NCI-H524 treated with DMSO at 0.1 percent for 48 hours (cell line): ENCODE results near the gene TRIM43B.
A peak's percentile ranks its signal among the peaks of the same experiment; 100 is the strongest.
"Not testable (repeated sequence)": the region's sequence is repeated elsewhere in the genome, so short reads cannot be mapped to it uniquely, and the experiment has no call there.

Experiments used
- DNase-seq: peaks from one replicate; lab custom pipeline; 2025; lab: John Stamatoyannopoulos, UW

Gene TRIM43B

DNA sequence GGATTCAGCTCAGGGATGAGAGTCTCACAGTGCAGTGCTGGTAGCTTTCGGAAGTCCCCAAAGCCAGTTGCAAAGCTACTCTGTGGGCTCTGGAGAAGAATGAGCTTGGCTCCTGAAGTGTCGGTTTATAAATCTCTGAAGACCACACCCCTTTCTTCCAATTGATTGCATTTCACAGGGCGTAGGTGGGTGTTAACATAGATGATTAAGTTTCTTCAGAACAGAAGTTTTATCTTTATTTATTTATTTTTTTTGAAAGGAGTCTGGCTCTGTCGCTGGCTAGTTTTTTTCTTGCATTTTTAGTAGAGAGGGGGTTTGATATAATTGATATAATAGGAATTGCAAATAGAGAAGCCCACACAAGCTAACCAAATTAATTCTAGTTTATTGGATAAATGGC is at the start of gene TRIM43B:
TSS of gene TRIM43B (minus strand) at position 101 of the 400 bp plus-strand sequence. CDS start 2,040 bp downstream, outside the sequence.
- not testable (repeated sequence) for DNase-seq

DNA sequence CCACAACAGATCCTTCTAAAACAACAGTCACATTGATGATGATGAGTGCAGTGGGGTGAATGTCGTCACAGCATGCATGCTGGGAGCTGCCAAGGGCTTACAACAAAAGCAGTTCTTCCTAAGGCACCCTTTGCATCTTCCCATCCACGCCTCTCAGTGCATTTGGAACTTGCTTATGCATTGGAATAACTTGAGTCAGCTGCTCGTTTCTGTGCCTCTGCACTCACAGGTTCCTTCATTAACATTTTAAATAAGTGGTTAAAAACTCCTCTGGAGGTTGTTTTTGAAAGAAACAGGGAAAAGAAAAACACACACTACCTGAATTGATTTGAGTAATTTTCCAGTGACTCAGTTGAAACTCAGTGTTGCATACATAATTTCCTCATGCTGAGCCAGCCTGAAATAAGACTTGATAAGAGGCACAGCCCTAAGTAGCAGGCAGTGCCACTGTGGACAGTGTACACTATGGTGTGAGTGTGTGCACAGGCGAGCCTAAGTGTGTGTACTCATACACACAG is 46.8 kb upstream of the TRIM43B start:
- DNase-seq: no peak

DNA sequence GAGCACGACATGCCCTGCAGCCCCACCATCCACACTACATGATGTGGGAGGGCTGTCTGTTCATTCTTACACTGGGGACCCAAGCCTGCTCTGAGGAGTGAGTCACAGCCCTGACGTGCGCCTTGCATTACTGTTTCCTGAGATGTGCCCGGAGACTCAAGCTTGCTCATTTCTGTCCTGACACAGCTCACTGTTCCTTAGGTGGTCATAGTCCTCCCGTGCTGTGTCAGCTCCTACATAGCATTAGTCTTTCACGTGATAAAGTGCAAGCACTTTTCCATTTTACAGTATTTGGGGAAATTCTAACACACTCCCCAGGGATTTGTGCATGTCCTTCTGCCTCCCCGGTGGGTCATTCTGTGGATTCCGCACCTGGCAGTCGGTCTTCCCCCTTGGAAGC is 46.2 kb upstream of the TRIM43B start:
- DNase-seq: no peak

DNA sequence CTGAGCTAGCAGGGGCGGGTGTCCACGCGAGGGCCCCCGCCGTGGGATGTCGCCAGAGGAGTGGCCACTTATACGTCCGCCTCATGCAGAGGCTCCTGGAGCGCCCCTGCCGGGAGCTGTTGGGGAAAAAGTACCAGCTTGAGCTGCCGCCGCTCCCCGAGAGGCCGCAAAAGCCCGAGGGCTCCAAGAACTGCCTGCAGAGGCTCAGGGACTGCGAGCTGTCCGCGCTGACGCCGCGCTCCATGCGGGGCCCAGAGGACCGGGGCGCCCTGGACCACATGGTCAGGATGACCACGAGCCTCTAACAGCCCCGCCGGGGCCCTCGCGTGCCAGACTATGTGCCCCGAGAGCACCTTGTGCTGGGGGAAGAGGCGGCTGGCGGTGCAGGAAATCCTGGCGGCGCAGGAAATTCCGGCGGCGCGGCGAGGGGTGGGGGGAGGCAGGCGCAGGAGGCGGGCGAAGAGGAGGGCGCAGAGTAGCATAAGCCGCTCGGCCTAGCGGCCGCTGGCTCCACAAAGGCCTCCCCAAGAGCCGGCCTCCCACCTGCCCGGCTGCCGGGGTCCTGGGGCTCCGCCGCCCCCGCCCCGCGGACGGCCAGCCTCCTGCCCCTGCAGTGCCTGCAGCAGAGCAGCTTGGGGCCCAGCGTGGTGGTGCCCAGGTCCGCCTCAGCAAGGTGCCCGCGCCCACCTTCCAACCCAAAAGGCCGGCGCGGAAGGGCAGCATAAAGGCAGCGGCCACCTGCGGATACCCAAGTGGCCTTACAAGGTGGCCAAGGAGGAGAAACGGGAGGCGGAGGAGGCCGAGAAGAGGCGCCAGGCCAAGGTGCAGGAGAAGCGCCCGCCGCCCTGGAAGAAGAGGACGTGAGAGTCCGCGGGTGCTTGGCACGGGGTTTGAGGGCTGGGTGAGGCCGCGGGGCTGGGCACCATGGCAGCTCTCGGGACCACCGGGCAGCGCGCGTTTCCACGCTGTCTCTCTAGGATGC is 42.1 kb upstream of the TRIM43B start:
- DNase-seq: peak; percentile 11

DNA sequence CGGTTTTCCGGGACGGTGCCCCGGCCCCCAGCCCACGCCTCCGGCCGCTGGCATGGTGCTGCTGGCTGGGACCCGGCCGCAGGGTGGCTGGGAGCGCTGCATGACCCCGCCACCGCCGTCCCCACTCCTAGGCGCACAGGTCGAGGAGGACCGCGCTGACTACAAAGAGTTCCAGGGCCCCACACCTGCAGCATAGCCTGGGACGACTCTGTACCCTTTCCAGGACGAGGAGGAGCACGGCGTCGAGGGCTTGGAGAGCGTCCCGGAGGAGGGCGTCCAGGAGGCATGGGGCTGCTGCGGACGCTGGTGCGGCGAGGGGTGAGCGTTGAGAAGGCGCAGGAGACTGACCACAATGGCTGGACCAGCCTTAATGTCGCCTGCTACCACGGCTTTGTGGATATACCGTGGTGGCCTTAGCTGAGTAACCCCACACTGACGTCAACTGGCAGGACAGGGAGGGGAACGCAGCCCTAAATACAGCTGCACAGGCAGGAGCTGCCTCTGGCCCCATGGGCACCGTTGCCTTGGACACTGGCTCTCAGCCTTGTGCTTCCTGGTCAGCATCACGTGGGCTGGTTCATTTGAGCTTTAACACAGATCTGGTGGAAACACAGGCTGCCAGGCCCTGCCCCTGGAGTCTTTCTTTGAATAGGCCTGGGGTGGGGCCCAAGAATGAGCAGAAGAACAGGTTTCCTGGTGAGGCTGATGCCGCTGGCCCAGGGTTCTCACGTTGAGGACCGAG is 40.9 kb upstream of the TRIM43B start:
- no peak for DNase-seq

DNA sequence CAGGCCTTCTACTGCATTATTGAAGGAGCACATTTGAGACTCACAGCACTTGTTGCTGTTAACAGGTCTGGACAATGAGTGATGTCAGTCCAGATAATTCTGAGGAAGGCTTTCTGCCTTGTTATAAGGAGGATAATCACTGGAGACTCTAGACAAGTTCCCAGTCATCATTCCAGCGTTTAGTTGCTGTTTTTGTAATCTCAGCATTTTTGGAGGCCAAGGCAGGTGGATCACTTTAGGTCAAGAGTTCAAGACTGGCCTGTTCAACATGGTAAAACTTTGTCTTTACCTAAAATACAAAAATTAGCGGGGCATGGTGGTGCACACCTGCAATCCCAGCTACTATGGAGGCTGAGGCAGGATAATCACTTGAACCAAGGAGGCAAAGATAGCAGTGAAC is 39.6 kb upstream of the TRIM43B start:
- DNase-seq: no peak

DNA sequence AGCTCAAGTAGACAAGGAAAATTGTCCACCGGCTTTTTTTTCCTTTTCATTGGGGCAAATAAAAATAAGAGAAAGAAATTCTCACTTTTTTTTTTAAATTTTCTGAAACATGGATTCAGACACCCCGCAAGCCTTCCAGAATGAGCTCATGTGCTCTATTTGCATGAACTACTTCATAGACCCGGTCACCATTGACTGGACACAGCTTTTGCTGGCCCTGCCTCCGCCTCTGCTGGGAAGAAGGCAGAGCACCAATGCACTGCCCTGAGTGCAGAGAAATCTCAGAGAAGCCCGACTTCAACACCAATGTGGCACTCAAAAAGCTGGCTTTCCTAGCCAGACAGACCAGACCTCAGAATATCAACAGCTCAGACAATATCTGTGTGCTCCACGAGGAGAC is 30.2 kb upstream of the TRIM43B start:
- no peak for DNase-seq

DNA sequence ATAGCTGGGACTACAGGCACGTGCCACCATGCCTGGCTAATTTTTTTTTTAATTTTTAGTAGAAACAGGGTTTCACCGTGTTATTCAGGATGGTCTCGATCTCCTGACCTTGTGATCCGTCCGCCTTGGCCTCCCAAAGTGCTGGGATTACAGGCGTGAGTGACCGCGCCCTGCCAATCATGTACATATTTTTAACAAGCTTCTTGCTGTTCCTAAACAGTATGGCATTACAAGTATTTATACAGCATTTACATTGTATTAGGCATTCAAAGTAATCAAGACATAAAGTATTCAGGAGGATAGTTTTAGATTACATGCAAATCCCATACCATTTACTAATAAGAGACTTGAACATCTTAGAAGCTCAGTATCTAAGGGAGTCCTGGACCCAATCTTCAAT is 29.7 kb upstream of the TRIM43B start:
- DNase-seq: not testable (repeated sequence)

DNA sequence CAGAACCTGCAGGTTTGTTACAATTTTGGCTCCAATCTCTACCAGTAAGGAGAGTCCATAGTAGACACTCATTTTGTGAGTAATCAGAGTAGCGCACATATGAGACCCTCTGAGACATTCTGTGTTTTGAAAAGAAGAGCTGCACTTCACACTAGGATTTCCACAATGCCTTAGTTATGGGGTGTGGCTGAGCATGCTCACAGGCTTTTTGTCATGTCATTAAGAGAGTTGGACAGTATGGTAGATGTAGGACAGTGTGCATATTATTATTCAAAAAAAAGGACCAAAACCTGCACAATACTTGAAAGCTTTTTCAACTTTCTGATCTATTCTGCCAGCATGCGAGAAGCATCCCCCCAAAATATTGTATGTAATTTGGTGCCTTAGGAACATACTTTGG is 24.9 kb upstream of the TRIM43B start:
- DNase-seq: no peak

DNA sequence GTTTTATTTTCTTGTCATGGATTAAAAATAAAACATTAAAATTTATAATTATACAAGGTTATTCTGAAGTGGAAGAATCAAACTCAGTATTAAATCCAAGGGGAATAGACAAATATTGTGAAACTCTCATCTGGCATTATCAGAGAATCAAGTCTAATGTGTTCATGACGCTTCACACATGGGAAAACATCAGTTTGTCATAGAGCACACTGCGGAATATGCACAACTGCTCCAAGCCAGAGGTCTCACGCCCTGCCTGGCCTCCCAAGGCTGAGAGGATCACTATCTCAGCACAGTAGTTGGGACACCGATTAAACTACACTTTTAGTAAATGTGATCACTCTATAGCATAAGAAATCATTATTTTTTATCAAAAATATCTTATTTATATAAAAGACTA is 20.7 kb upstream of the TRIM43B start:
- no peak for DNase-seq

DNA sequence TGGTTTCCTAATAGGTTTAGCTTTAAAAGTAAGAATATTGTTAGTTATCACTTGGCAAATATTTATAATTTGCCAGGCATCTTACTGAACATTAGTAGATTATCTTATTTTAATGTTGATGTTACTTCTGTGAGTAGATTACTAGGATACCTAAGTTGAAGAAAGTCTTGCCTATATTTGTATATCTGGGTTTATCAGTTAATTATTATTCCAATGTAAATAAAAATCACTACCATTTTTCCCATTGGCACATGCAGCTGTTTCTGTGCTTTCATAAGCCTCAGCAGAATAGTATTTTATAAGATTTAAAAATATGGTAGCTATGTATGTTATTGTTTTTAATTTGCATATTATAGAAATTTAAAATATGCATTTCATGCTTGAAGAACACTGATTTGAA is 16.3 kb upstream of the TRIM43B start:
- DNase-seq: no peak

DNA sequence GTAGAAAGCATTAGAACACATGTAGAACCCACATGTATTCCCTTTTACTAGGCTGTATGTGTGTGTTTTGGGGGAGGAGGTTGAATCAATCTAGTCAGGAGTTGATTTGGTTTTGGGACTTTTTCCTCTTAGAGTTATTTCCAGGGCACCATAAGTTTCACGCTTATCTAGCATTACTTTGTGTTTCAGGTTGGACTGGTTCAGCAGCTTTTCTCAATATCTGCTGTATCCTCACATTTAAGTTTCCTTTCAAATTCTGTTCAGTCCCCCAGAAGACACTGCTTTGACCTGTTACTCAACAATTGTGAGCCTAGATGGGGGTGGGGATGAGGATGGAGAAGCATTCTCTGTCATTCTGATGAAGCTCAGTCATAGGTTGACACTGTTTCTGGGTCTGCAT is 7.5 kb upstream of the TRIM43B start:
- not testable (repeated sequence) for DNase-seq

DNA sequence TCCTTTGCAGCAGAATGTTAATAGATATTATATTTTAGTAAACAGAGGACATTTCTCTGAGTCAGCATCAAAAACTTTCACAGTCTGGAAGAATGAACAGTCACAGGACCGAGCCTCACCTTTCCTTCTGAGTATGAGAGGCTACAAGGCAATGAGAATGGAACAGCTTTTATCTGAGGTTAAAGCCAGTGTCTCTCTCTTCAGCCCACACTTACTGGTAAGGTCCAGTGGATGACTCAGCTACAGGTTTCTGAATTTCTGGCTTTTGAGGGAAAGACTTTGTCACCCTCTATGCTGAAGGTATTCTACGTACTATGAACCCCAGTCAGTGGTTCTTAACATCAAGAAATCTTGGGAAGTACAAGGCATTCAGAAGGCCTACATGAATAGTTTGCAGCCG is 9.5 kb downstream of the TRIM43B start:
- DNase-seq: not testable (repeated sequence)

DNA sequence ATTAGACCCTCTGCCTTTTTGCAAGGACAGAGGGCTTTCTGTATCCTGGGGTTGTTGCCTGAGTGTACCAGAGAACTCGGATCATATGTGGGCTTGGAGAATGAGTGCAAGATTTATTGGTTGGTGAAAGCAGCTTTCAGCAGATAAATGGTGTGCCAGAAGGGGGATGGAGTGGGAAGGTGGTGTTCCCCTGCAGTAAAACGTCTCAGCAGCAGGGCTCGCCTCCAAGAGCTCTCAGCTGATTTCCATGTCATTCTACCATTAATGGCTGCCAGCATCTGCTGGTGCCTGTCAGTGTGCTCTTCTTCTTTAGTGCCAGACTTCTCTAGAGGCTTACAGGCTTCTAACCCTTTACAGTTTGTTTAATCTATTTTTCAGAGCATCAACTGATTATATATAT is 16.6 kb downstream of the TRIM43B start:
- not testable (repeated sequence) for DNase-seq

DNA sequence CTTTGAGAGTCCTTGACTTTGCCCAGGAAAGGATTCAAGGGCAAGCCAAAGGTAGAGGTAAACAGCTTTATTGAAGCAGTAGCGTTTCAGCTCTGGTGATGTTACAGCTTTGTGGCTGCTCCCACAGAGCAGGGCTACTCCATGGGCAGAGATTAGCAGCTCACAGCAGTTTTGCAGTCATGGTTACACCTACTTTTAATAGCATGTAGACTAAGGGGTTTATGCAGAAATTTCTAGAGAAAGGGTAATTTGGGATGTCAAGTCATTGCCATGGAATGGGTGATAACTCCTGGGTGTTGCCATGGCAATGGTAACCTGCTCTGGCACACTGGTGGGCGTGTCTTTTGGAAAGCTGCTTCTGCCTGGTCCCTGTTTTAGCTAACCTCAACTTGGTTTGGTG is 18.0 kb downstream of the TRIM43B start:
- DNase-seq: not testable (repeated sequence)

DNA sequence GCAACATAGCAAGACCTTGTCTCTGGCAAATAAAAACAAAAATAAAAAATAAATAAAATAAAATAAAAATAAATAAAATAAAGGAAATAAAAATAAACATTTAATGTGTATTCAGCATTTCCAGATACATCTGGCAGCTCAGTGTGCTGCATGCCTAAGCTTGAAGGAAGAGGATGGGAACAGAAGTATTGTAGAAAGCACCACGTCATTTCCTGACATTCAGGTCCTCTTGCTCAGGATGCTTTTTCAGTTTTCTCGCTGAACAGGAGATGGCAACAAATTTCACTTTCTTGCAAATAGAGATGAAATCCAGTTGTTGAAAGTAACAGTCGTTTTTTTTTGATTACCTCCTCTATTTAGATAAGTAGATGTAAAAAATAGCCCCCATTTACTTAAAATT is 21.3 kb downstream of the TRIM43B start:
- DNase-seq: not testable (repeated sequence)

DNA sequence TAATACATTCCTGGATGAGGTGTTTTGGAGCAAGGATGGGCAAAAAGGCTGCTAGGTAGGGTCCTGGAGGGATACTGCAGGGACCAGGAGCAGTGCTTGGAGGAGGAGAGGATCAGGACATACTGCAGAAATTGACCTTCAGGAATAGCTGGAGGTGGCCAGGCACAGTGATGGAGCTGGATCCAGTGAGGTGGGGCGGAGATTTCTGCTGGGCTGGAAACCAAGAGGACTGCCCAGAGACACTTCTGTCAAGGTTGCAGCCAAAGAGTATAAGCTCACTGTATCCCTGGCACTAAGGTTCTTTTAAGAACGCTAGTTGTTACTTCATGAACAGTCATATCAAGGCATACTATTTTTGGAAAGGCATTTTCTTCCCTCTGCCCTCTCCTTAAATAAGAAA is 39.2 kb downstream of the TRIM43B start:
- DNase-seq: not testable (repeated sequence)

DNA sequence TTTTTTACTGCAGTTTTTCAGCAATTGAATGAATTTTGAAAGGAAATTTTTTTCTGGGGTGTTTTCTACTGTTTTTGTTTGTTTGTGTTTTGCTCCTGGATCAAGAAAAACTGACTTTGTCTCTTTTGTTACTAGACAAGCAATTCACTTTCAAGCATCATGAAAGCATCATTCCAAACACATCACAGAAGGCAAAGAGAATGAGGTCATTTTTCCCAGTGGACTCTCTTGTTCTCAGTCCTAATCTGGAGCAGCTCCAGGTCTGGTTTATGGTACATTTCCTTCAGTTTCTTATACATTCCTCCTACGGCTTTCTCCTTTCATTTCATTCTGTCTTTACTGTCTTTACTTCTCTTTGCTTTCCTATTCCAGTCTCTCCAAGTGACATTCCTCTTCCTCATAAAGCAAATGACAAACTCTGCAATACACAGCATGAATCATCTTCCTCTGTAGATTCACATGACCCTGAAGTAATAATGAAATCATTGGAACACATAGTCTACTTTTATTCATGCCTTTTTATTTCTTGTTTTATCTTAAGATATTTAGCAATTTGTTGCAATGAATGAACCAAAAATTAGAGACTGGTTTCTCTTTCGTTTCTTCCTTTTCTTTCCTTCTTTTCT is 42.0 kb downstream of the TRIM43B start:
- not testable (repeated sequence) for DNase-seq

DNA sequence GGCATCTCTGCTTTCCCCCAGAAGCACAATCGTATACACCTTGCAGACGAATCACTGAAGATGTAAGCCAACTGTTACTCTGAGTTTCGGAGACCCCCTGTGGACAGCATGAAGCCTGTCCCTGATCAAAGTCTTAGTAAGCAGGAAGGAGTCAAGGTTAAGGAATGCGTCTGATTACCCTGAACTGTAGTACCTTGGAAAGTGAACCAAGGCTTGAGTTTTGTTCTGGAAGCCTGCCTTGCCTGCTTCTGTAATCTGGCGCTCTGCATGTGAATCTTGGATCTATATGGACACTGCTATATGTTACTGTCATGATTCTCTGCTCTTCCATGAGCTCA is 48.7 kb downstream of the TRIM43B start:
- DNase-seq: not testable (repeated sequence)

DNA sequence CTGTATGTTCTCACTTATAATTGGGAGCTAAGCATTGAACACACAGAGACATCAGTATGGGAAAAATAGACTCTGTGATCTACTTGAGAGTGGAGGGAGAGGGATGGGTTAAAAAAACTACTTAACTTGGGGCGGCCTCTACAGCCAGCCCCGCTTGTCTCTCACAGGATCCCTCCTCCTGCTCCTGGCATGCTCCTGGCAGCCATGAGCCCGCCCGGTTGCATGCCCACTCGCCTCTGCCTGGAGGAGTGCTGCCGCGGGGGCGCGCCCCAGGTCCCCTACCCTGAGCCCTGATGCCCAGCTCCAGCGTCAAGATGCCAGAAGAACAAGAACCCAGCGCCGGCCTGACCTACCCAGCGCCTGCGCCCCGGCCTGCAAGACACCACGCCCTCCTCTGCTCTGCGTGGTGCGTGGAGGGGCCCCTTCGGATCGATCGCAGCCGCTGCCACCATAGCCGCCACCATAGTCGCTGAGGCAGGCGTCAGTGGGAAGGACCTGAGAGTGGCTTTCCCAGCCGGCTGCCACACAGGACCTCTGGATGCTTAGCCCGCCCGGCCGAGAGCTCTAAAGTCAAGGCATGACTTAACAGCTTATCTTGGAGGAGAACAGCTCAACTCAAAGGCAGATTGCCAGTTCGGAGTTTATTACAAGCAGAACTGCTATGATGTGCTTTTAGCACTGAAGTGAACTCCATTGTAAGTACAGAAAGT is 49.2 kb downstream of the TRIM43B start:
- not testable (repeated sequence) for DNase-seq

DNA sequence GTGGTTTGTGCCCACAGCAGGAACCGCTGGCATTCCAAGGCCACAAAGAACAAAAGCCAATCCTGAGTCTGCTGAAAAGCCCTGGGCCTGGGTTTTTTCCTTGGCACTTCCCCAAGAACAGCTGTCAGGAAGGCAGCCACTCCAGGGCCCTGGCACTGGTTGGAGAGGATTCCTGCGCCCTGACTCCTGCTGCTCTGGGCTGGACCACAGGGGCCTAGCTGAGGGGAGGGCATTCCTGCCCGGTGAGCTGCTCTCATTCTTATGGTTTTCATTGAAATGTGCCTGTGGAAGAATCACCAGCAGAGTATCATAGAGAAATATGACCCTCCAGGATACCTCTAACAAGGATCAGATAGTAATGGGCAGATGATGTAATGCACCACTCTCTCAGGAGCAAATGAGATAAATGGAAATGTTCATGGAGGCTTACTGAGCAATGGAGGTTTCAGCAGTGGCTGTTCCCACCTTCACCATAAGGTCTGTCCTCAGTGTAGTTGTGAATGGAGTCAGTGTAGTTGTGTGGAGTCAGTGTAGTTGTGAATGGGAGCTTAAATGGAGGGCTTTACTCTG is 50.0 kb downstream of the TRIM43B start:
- DNase-seq: not testable (repeated sequence)
